HG03520 (cell line): ENCODE data around the gene ABCA2.

Experiments used
- ATAC-seq: cut with Tn5 transposase; IDR thresholded peaks from one replicate; pipeline ENCODE4 v1.9.1; 2021; ENCODE audit warnings: mild to moderate bottlenecking, moderate library complexity; ENCODE audit not compliant: unreplicated experiment

The ABCA2 gene

GRCh38 chr9:137002646-137003041 lies 25.4 kb downstream of the ABCA2 start:
- no peak for ATAC-seq

- no peak for ATAC-seq
These were observed 26.0 kb downstream of the ABCA2 start for GRCh38 chr9:137001857-137002645.

GRCh38 chr9:137000177-137000930 lies 27.7 kb downstream of the ABCA2 start:
- peak; percentile 58 for ATAC-seq

GRCh38 chr9:136997830-136998234 lies 30.2 kb downstream of the ABCA2 start:
- no peak for ATAC-seq

GRCh38 chr9:136997371-136997770 lies 30.7 kb downstream of the ABCA2 start:
- no peak for ATAC-seq

GRCh38 chr9:136996361-136997292 lies 31.4 kb downstream of the ABCA2 start, which contains the start of gene CLIC3:
Gene CLIC3, minus strand, starts transcription at chr9:136996568. Its CDS starts 25 bp downstream, at chr9:136996543.
- no peak for ATAC-seq

GRCh38 chr9:136995772-136996311 lies 32.2 kb downstream of the ABCA2 start:
- ATAC-seq = no peak

GRCh38 chr9:136995362-136995761 lies 32.7 kb downstream of the ABCA2 start:
- ATAC-seq = no peak

- ATAC-seq = no peak
These were observed 33.2 kb downstream of the ABCA2 start for GRCh38 chr9:136994888-136995230.

- no peak for ATAC-seq
These were observed 33.7 kb downstream of the ABCA2 start for GRCh38 chr9:136994180-136994887.

- no peak for ATAC-seq
These were observed 35.1 kb downstream of the ABCA2 start for GRCh38 chr9:136992819-136993369.

- peak; percentile 72 for ATAC-seq
These were observed 35.8 kb downstream of the ABCA2 start, which contains the start of gene PAXX for GRCh38 chr9:136991993-136992818. Gene PAXX, plus strand, starts transcription at chr9:136992422. Its CDS starts 22 bp downstream, at chr9:136992444.

GRCh38 chr9:136990242-136990911 lies 37.7 kb downstream of the ABCA2 start:
- ATAC-seq = no peak

GRCh38 chr9:136988872-136989271 lies 39.2 kb downstream of the ABCA2 start:
- no peak for ATAC-seq

- no peak for ATAC-seq
These were observed 42.2 kb downstream of the ABCA2 start for GRCh38 chr9:136985853-136986252.

- no peak for ATAC-seq
These were observed 42.9 kb downstream of the ABCA2 start for GRCh38 chr9:136985027-136985602.

GRCh38 chr9:136984464-136985026 lies 43.5 kb downstream of the ABCA2 start:
- ATAC-seq = no peak
